GM23338 (cell line): Measurements from ENCODE around the gene STEEP1. TPM values are rescaled to one million over a fixed set of nuclear protein-coding genes. Genes with fewer than 3 reads are reported as not detected.

Experiments
- ATAC-seq: fragments of 200-7000 bp; cut with Tn5 transposase; 3 replicates; pipeline ENCODE4 v1.9.1; 2020
- DNase-seq: peaks from one replicate; pipeline ENCODE4 v3.0.0-alpha.2; 2015; ENCODE audit warnings: low spot score
- H2AFZ ChIP-seq: fragments of 200-600 bp; sonication (generic); 2 replicates; pipeline ENCODE4 v1.8.0; 2016; ENCODE audit warnings: antibody characterized with exemption, mild to moderate bottlenecking, moderate library complexity
- H3F3A ChIP-seq: fragments of 200-600 bp; sonication (generic); replicated peaks from 2 replicates; pipeline ENCODE4 v1.8.0; 2017; ENCODE audit warnings: antibody characterized with exemption, mixed run types, low read depth
- H3K27ac ChIP-seq: fragments of 200-600 bp; sonication (generic); 2 replicates; pipeline ENCODE4 v1.6.1; 2016; ENCODE audit warnings: low read depth
- H3K27me3 ChIP-seq: fragments of 200-600 bp; sonication (generic); 2 replicates; pipeline ENCODE4 v1.8.0; 2016; ENCODE audit warnings: mild to moderate bottlenecking, mixed run types, moderate library complexity; ENCODE audit not compliant: insufficient read depth
- H3K36me3 ChIP-seq: fragments of 200-600 bp; sonication (generic); 2 replicates; pipeline ENCODE4 v1.8.0; 2016; ENCODE audit warnings: mild to moderate bottlenecking; ENCODE audit not compliant: insufficient read depth
- H3K4me1 ChIP-seq: fragments of 200-600 bp; sonication (generic); 2 replicates; pipeline ENCODE4 v1.8.0; 2016; ENCODE audit warnings: mild to moderate bottlenecking, moderate library complexity; ENCODE audit not compliant: insufficient read depth
- H3K4me2 ChIP-seq: fragments of 200-600 bp; sonication (generic); 2 replicates; pipeline ENCODE4 v1.7.1; 2017; ENCODE audit warnings: mixed run types
- H3K4me3 ChIP-seq: fragments of 200-600 bp; sonication (generic); 2 replicates; pipeline ENCODE4 v1.6.1; 2016; ENCODE audit warnings: mixed run types
- H3K79me2 ChIP-seq: fragments of 200-600 bp; sonication (generic); replicated peaks from 2 replicates; pipeline ENCODE4 v1.8.0; 2017; ENCODE audit warnings: mild to moderate bottlenecking; ENCODE audit not compliant: insufficient read depth
- H3K9me2 ChIP-seq: fragments of 200-600 bp; sonication (generic); 2 replicates; pipeline ENCODE4 v1.8.0; 2017; ENCODE audit not compliant: insufficient read depth
- H4K20me1 ChIP-seq: fragments of 200-600 bp; sonication (generic); replicated peaks from 2 replicates; pipeline ENCODE4 v1.8.0; 2017; ENCODE audit warnings: mild to moderate bottlenecking; ENCODE audit not compliant: insufficient read depth
- H3K27ac Mint-ChIP-seq: 2 replicates; pipeline ENCODE4 v1.8.0; 2020; ENCODE audit warnings: inconsistent platforms, mild to moderate bottlenecking, moderate library complexity, mixed read lengths
- H3K27me3 Mint-ChIP-seq: 3 replicates; pipeline ENCODE4 v1.8.0; 2022; ENCODE audit warnings: low read depth, mild to moderate bottlenecking, moderate library complexity, mixed read lengths, inconsistent platforms; ENCODE audit not compliant: insufficient read depth, poor library complexity
- H3K36me3 Mint-ChIP-seq: 3 replicates; pipeline ENCODE4 v1.8.0; 2021; ENCODE audit warnings: low read depth, mild to moderate bottlenecking, inconsistent platforms, moderate library complexity, mixed read lengths
- H3K4me1 Mint-ChIP-seq: 3 replicates; pipeline ENCODE4 v1.8.0; 2020; ENCODE audit warnings: mild to moderate bottlenecking, inconsistent platforms, mixed read lengths
- H3K4me3 Mint-ChIP-seq: 3 replicates; pipeline ENCODE4 v1.8.0; 2021; ENCODE audit warnings: moderate library complexity, mild to moderate bottlenecking, inconsistent platforms, mixed read lengths
- H3K9me3 Mint-ChIP-seq: 3 replicates; pipeline ENCODE4 v1.8.0; 2020; ENCODE audit warnings: moderate library complexity, mild to moderate bottlenecking, inconsistent platforms, mixed read lengths
- CREB1 ChIP-seq: fragments of 250-450 bp; sonication (Bioruptor Pico); IDR thresholded peaks from 2 replicates; pipeline ENCODE4 v1.5.0; 2020; ENCODE audit warnings: low read depth, mild to moderate bottlenecking, moderate library complexity
- CTCF ChIP-seq, 2 experiments: fragments of 200-600 bp in 1 of 2; sonication (generic) in 1 of 2; conservative IDR thresholded peaks; 2 replicates each; pipeline versions ENCODE4 v1.5.1 to v1.6.1; 2016 to 2017; ENCODE audit warnings: antibody characterized with exemption in 2 of 2, low read depth in 2 of 2, mild to moderate bottlenecking in 2 of 2, moderate library complexity in 1 of 2
- ETS1 ChIP-seq: IDR thresholded peaks from 2 replicates; pipeline ENCODE4 v1.6.1; 2016; ENCODE audit warnings: antibody characterized with exemption
- NANOG ChIP-seq: IDR thresholded peaks from 2 replicates; pipeline ENCODE4 v1.6.1; 2016; ENCODE audit warnings: antibody characterized with exemption, borderline replicate concordance
- POLR2AphosphoS5 ChIP-seq: IDR thresholded peaks from 2 replicates; pipeline ENCODE4 v1.6.1; 2016; ENCODE audit warnings: antibody characterized with exemption, low read depth
- REST ChIP-seq: IDR thresholded peaks from one replicate; pipeline ENCODE4 v1.6.1; 2018; ENCODE audit warnings: antibody characterized with exemption; ENCODE audit not compliant: unreplicated experiment
- ZNF114 ChIP-seq: fragments of 250-450 bp; sonication (Bioruptor Pico); IDR thresholded peaks from 2 replicates; pipeline ENCODE4 v1.5.0; 2020; ENCODE audit warnings: mild to moderate bottlenecking, moderate library complexity
- ZNF331 ChIP-seq: fragments of 250-450 bp; sonication (Bioruptor Pico); IDR thresholded peaks from 2 replicates; pipeline ENCODE4 v1.5.0; 2020; ENCODE audit warnings: low read depth, mild to moderate bottlenecking, moderate library complexity
- ZNF462 ChIP-seq: fragments of 250-450 bp; sonication (Bioruptor Pico); IDR thresholded peaks from 2 replicates; pipeline ENCODE4 v1.5.0; 2020; ENCODE audit warnings: mild to moderate bottlenecking, moderate library complexity
- polyA plus RNA-seq: library from polyadenylated mRNA; unstranded; fragments of >200 nt; fragmentation: Nextera tagmentation; extraction: Ambion mirVana; gene quantifications from 2 replicates; pipeline ENCODE4 v1.2.1, GENCODE V29; 2016
- total RNA-seq: library from RNA; depleted of rRNA; stranded (reverse); fragments of >200 nt; shearing (Covaris generic); gene quantifications from 2 replicates; pipeline ENCODE4 v1.2.3, GENCODE V29; 2014

Gene STEEP1
- total and polyA plus RNA-seq, 2 experiments from 2014 or later, result 16.6 to 42.3 TPM

GRCh38 chrX:119523664-119524184 lies 41.5 kb downstream of the STEEP1 start:
- no peak overlapping the region for H3K4me2 ChIP-seq
- no peak for TF ChIP-seq POLR2AphosphoS5
- TF ChIP-seq REST, result no peak
- TF ChIP-seq CREB1, result no peak
- TF ChIP-seq CTCF (conservative IDR thresholded peaks at IDR 0.05; ENCODE audit: low read depth in 2 of 2), result no peak
- no peak for TF ChIP-seq ZNF462 (CRISPR knock-in tag)
- TF ChIP-seq ZNF331, result no peak
- TF ChIP-seq NANOG, result no peak
- TF ChIP-seq ZNF114, result no peak
- no peak for TF ChIP-seq ETS1
- H4K20me1 ChIP-seq, result no peaks in the 10 kb centered on the region
- Mint-ChIP-seq H3K27me3 (no peaks in the 10 kb centered on the region), H3K9me3 (no peaks in the 10 kb centered on the region), H3K36me3 (no peaks in the 10 kb centered on the region), H3K4me3 (no peak overlapping the region), H3K27ac (no peak overlapping the region), H3K4me1 (no peaks in the 10 kb centered on the region)
- H3K4me1 ChIP-seq, result no peaks in the 10 kb centered on the region
- no peak overlapping the region for H3K27ac ChIP-seq
- DNase-seq (no peak), ATAC-seq (no peak)
- no peaks in the 10 kb centered on the region for H3K9me2 ChIP-seq
- no peaks in the 10 kb centered on the region for H3K27me3 ChIP-seq
- no peak overlapping the region for H3K4me3 ChIP-seq
- no peaks in the 10 kb centered on the region for H3F3A ChIP-seq
- no peaks in the 10 kb centered on the region for H3K79me2 ChIP-seq
- no peaks in the 10 kb centered on the region for H3K36me3 ChIP-seq
- H2AFZ ChIP-seq, result no peak overlapping the region
